IMR-90 (cell line): ENCODE data around the gene EEF1E1. TPM values are rescaled to one million over a fixed set of nuclear protein-coding genes. Genes with fewer than 3 reads are reported as not detected.

Source experiments
- ATAC-seq: fragments of 200-7000 bp; cut with Tn5 transposase; 2 replicates; pipeline ENCODE4 v1.9.1; 2020; ENCODE audit warnings: low read depth, mild to moderate bottlenecking, moderate library complexity
- BruUV-seq: library from RNA; stranded (reverse); fragments of 400-500 nt; replicated peaks from 2 replicates; lab custom pipeline; 2021; lab: Mats Ljungman, UMichigan
- CTCF ChIA-PET: fragments of 300-600 bp; formaldehyde crosslinking; extraction: SDS; loops from one replicate; lab custom pipeline; 2021; ENCODE audit warnings: antibody characterized with exemption; lab: Yijun Ruan, JAX
- POLR2A ChIA-PET: fragments of 300-600 bp; sonication (Branson Sonifier 250); formaldehyde crosslinking; loops from one replicate; lab custom pipeline; 2022; ENCODE audit warnings: antibody characterized with exemption; ENCODE audit not compliant: unreplicated experiment; lab: Charles Lee
- DNase-seq: peaks from one replicate; pipeline ENCODE4 v3.0.0; 2013
- H2AFZ ChIP-seq: replicated peaks from 2 replicates; pipeline ENCODE3; 2013; ENCODE audit warnings: low read length, mild to moderate bottlenecking; ENCODE audit not compliant: poor library complexity
- H2AK5ac ChIP-seq: 2 replicates; pipeline ENCODE4 v1.6.1; 2013; ENCODE audit warnings: low read depth, low read length, inconsistent platforms
- H2AK9ac ChIP-seq: replicated peaks from 2 replicates; pipeline ENCODE3; 2013; ENCODE audit warnings: mild to moderate bottlenecking, low read depth, low read length, moderate library complexity; ENCODE audit not compliant: poor library complexity
- H2BK120ac ChIP-seq: 2 replicates; pipeline ENCODE4 v1.6.1; 2013; ENCODE audit warnings: low read depth, low read length, inconsistent platforms
- H2BK15ac ChIP-seq: 3 replicates; pipeline ENCODE4 v1.6.1; 2013; ENCODE audit warnings: low read depth, low read length, inconsistent platforms
- H2BK20ac ChIP-seq: 2 replicates; pipeline ENCODE4 v1.6.1; 2013; ENCODE audit warnings: low read depth, mild to moderate bottlenecking, inconsistent platforms, low read length, moderate library complexity
- H2BK5ac ChIP-seq: 2 replicates; pipeline ENCODE4 v1.6.1; 2013; ENCODE audit warnings: mild to moderate bottlenecking, low read depth, low read length, inconsistent platforms; ENCODE audit not compliant: poor library complexity, severe bottlenecking
- H3K14ac ChIP-seq: replicated peaks from 2 replicates; pipeline ENCODE4 v1.6.1; 2013; ENCODE audit warnings: low read depth, low read length, inconsistent platforms
- H3K18ac ChIP-seq: 2 replicates; pipeline ENCODE4 v1.6.1; 2013; ENCODE audit warnings: low read depth, low read length, control low read depth
- H3K23ac ChIP-seq: 2 replicates; pipeline ENCODE4 v1.6.1; 2013; ENCODE audit warnings: low read depth, low read length, inconsistent platforms
- H3K27ac ChIP-seq: 2 replicates; pipeline ENCODE4 v1.5.1; 2013; ENCODE audit warnings: mild to moderate bottlenecking, control low read depth, low read length; ENCODE audit not compliant: insufficient read depth
- H3K27me3 ChIP-seq: 2 replicates; pipeline ENCODE4 v1.6.1; 2013; ENCODE audit warnings: low read length; ENCODE audit not compliant: control insufficient read depth, insufficient read depth
- H3K36me3 ChIP-seq: 2 replicates; pipeline ENCODE4 v1.6.1; 2013; ENCODE audit warnings: low read length, mixed read lengths; ENCODE audit not compliant: control insufficient read depth, insufficient read depth
- H3K4ac ChIP-seq: 2 replicates; pipeline ENCODE4 v1.6.1; 2013; ENCODE audit warnings: low read depth, low read length, inconsistent platforms
- H3K4me1 ChIP-seq: 2 replicates; pipeline ENCODE4 v1.6.1; 2013; ENCODE audit warnings: low read length, mixed read lengths; ENCODE audit not compliant: control insufficient read depth, insufficient read depth
- H3K4me2 ChIP-seq: 2 replicates; pipeline ENCODE4 v1.6.1; 2013; ENCODE audit warnings: low read depth, mild to moderate bottlenecking, control low read depth, low read length, moderate library complexity
- H3K4me3 ChIP-seq: 2 replicates; pipeline ENCODE4 v1.5.1; 2013; ENCODE audit warnings: low read depth, mild to moderate bottlenecking, control low read depth, low read length, moderate library complexity; ENCODE audit not compliant: insufficient read depth
- H3K56ac ChIP-seq: 2 replicates; pipeline ENCODE4 v1.6.1; 2013; ENCODE audit warnings: low read length, inconsistent platforms; ENCODE audit not compliant: insufficient read depth; ENCODE audit errors: extremely low read depth
- H3K79me1 ChIP-seq, 2 experiments: 2 replicates each; pipeline ENCODE4 v1.6.1; 2013; ENCODE audit warnings: low read length in 2 of 2, inconsistent platforms in 1 of 2, low read depth in 1 of 2
- H3K9ac ChIP-seq: 2 replicates; pipeline ENCODE4 v1.6.1; 2013; ENCODE audit warnings: low read depth, low read length, control low read depth
- H3K9me1 ChIP-seq: 2 replicates; pipeline ENCODE4 v1.6.1; 2013; ENCODE audit warnings: low read length, inconsistent platforms; ENCODE audit not compliant: insufficient read depth
- H3K9me3 ChIP-seq: 2 replicates; pipeline ENCODE4 v1.6.1; 2013; ENCODE audit warnings: low read length; ENCODE audit not compliant: control insufficient read depth, insufficient read depth
- H4K20me1 ChIP-seq: 2 replicates; pipeline ENCODE4 v1.6.1; 2013; ENCODE audit warnings: low read length, inconsistent platforms; ENCODE audit not compliant: insufficient read depth
- H4K5ac ChIP-seq: 2 replicates; pipeline ENCODE4 v1.6.1; 2013; ENCODE audit warnings: mild to moderate bottlenecking, low read depth, low read length, control low read depth
- H4K8ac ChIP-seq, 2 experiments: 2 replicates each; pipeline ENCODE4 v1.6.1; 2013; ENCODE audit warnings: low read depth in 2 of 2, low read length in 2 of 2, control low read depth in 1 of 2, inconsistent platforms in 1 of 2
- H4K91ac ChIP-seq: 2 replicates; pipeline ENCODE4 v1.6.1; 2013; ENCODE audit warnings: low read depth, low read length, inconsistent platforms; ENCODE audit not compliant: insufficient read depth
- BHLHE40 ChIP-seq: fragments of 150-350 bp; IDR thresholded peaks from 2 replicates; pipeline ENCODE4 v1.6.1; 2016; ENCODE audit warnings: mild to moderate bottlenecking, low read depth, low read length
- CEBPB ChIP-seq: IDR thresholded peaks from 2 replicates; pipeline ENCODE4 v1.6.1; 2012; ENCODE audit warnings: low read depth, low read length, improper control_type of control experiment
- CHD1 ChIP-seq: IDR thresholded peaks from 2 replicates; pipeline ENCODE4 v1.6.1; 2012; ENCODE audit warnings: low read depth, low read length, improper control_type of control experiment
- FOS ChIP-seq: fragments of 150-350 bp; IDR thresholded peaks from 2 replicates; pipeline ENCODE4 v1.6.1; 2016; ENCODE audit warnings: low read depth, low read length
- MAFK ChIP-seq: IDR thresholded peaks from 2 replicates; pipeline ENCODE4 v1.6.1; 2012; ENCODE audit warnings: low read depth, low read length, improper control_type of control experiment
- NFE2L2 ChIP-seq: fragments of 150-350 bp; IDR thresholded peaks from 2 replicates; pipeline ENCODE4 v1.6.1; 2016; ENCODE audit warnings: low read depth, mild to moderate bottlenecking, low read length
- RAD21 ChIP-seq: IDR thresholded peaks from 2 replicates; pipeline ENCODE4 v1.6.1; 2012; ENCODE audit warnings: low read length, improper control_type of control experiment
- RCOR1 ChIP-seq: IDR thresholded peaks from 2 replicates; pipeline ENCODE4 v1.6.1; 2012; ENCODE audit warnings: mild to moderate bottlenecking, low read length, improper control_type of control experiment; ENCODE audit not compliant: insufficient replicate concordance
- RFX5 ChIP-seq: IDR thresholded peaks from 2 replicates; pipeline ENCODE4 v1.8.0; 2012; ENCODE audit warnings: low read depth, mild to moderate bottlenecking, low read length, moderate library complexity
- SMC3 ChIP-seq: fragments of 150-350 bp; IDR thresholded peaks from 2 replicates; pipeline ENCODE4 v1.6.1; 2016; ENCODE audit warnings: low read depth, mild to moderate bottlenecking, antibody characterized with exemption, low read length, moderate library complexity
- USF2 ChIP-seq: fragments of 150-350 bp; IDR thresholded peaks from 2 replicates; pipeline ENCODE4 v1.6.1; 2017; ENCODE audit warnings: mild to moderate bottlenecking, antibody characterized with exemption, low read length, low read depth
- WGBS, 2 experiments: methylation state at CpG; one replicate each; pipeline versions ENCODE4 v1.1.5 to v1.1.7; 2013; ENCODE audit warnings: missing lambda C conversion rate in 2 of 2; ENCODE audit not compliant: insufficient read length in 1 of 2; ENCODE audit errors: extremely low coverage in 2 of 2; 5-methylcytosine and 5-hydroxymethylcytosine counted together
- dilution Hi-C: fragments of 300-500 bp; cut with HindIII; formaldehyde crosslinking; loops from one replicate; pipeline ENCODE4 v1.14.3; 2018; ENCODE audit warnings: low sequenced_read_pairs; ENCODE audit not compliant: unreplicated experiment
- in situ Hi-C: fragments of 300-500 bp; cut with MboI; formaldehyde crosslinking; loops from 3 replicates; pipeline ENCODE4 v1.14.3; 2019; ENCODE audit warnings: low sequenced_read_pairs, inconsistent platforms, mixed read lengths
- intact Hi-C: fragments of 100-400 bp; cut with micrococcal nuclease; formaldehyde crosslinking; loops from 2 replicates; pipeline ENCODE4 v1.10.0; 2022
- polyA plus RNA-seq, 3 experiments: library from polyadenylated mRNA; depleted of rRNA; stranded (reverse); fragments of >200 nt; gene quantifications; 2 replicates each; pipeline ENCODE4 v1.2.3, GENCODE V29; 2012; ENCODE audit warnings: low replicate concordance in 1 of 3
- total RNA-seq: library from RNA; depleted of rRNA; stranded (reverse); fragments of >200 nt; gene quantifications from 2 replicates; pipeline ENCODE4 v1.2.3, GENCODE V29; 2012
- TF ChIP-seq, protein P1 (sequence below): fragments of 150-350 bp; IDR thresholded peaks from 2 replicates; pipeline ENCODE4 v1.6.1; 2016; ENCODE audit warnings: low read depth, mild to moderate bottlenecking, low read length, moderate library complexity, borderline replicate concordance
- TF ChIP-seq, protein P2 (sequence below): conservative IDR thresholded peaks from 2 replicates; pipeline ENCODE4 v1.5.1; 2012; ENCODE audit warnings: mild to moderate bottlenecking, low read depth, low read length, improper control_type of control experiment

The EEF1E1 gene
- total and polyA plus RNA-seq, 2 of the 4 experiments (the other 2 are of a cell fraction) = 65.8 to 68.6 TPM

DNA sequence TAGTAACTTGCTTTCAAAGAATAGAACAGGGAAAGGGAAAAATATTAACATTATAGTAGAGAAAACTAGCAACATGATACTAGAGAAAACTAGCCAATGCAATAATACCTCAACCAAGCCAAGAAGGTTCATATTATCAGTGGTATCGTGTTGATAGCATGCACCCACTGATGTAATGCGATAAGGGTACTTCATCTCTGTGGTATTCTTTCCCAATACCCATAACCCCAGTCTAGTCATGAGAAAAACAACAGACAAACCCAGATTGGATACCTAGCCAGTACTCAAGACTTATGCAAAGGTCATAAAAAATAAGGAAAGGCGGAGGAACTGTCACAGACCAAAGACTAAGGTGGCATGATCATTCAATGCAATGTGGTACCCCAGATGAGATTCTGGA, 59.1 kb downstream of the EEF1E1 start:
- H3K9me1 ChIP-seq = no peaks in the 10 kb centered on the region
- no peak overlapping the region for H2AFZ ChIP-seq
- no peaks in the 10 kb centered on the region for H3K4me1 ChIP-seq
- no peak overlapping the region for H3K4me2 ChIP-seq
- dilution Hi-C loops = no loop called here
- ChIA-PET POLR2A (no interaction called here), CTCF (no interaction called here)
- H2BK5ac ChIP-seq = no peak overlapping the region
- H4K5ac ChIP-seq = no peak overlapping the region
- H3K56ac ChIP-seq = no peak overlapping the region
- H3K9ac ChIP-seq = no peak overlapping the region
- no peak overlapping the region for H3K14ac ChIP-seq
- no peak overlapping the region for H2BK120ac ChIP-seq
- no peaks in the 10 kb centered on the region for H3K27me3 ChIP-seq
- H4K20me1 ChIP-seq = no peaks in the 10 kb centered on the region
- in situ Hi-C loops = no loop called here
- no peak overlapping the region for H2AK5ac ChIP-seq
- no peaks in the 10 kb centered on the region for H3K79me1 ChIP-seq
- no TSS peak for BruUV-seq
- H3K36me3 ChIP-seq = peaks cover 3% of the 10 kb centered on the region; the same call in 1 of the 2 replicates
- no peak overlapping the region for H4K91ac ChIP-seq
- WGBS, 2 experiments = no CpG with 5 or more reads among the region's 3 CpGs
- no peak overlapping the region for H3K4me3 ChIP-seq
- no peak for TF ChIP-seq USF2
- TF ChIP-seq FOS = no peak
- TF ChIP-seq CEBPB = no peak
- TF ChIP-seq, protein P1, sequence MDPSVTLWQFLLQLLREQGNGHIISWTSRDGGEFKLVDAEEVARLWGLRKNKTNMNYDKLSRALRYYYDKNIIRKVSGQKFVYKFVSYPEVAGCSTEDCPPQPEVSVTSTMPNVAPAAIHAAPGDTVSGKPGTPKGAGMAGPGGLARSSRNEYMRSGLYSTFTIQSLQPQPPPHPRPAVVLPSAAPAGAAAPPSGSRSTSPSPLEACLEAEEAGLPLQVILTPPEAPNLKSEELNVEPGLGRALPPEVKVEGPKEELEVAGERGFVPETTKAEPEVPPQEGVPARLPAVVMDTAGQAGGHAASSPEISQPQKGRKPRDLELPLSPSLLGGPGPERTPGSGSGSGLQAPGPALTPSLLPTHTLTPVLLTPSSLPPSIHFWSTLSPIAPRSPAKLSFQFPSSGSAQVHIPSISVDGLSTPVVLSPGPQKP = no peak
- TF ChIP-seq RFX5 = no peak
- TF ChIP-seq RAD21 = no peak
- no peak for TF ChIP-seq CHD1
- TF ChIP-seq SMC3 = no peak
- TF ChIP-seq RCOR1 = no peak
- TF ChIP-seq BHLHE40 = no peak
- no peak for TF ChIP-seq MAFK
- no peak for TF ChIP-seq NFE2L2
- TF ChIP-seq, protein P2, sequence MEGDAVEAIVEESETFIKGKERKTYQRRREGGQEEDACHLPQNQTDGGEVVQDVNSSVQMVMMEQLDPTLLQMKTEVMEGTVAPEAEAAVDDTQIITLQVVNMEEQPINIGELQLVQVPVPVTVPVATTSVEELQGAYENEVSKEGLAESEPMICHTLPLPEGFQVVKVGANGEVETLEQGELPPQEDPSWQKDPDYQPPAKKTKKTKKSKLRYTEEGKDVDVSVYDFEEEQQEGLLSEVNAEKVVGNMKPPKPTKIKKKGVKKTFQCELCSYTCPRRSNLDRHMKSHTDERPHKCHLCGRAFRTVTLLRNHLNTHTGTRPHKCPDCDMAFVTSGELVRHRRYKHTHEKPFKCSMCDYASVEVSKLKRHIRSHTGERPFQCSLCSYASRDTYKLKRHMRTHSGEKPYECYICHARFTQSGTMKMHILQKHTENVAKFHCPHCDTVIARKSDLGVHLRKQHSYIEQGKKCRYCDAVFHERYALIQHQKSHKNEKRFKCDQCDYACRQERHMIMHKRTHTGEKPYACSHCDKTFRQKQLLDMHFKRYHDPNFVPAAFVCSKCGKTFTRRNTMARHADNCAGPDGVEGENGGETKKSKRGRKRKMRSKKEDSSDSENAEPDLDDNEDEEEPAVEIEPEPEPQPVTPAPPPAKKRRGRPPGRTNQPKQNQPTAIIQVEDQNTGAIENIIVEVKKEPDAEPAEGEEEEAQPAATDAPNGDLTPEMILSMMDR = no peak
- no peak overlapping the region for H3K27ac ChIP-seq
- no peak overlapping the region for H4K8ac ChIP-seq
- intact Hi-C loops = no loop called here
- no peak overlapping the region for H3K18ac ChIP-seq
- DNase-seq (peak; percentile 31), ATAC-seq (no peak)
- no peak overlapping the region for H3K23ac ChIP-seq
- no peak overlapping the region for H2BK15ac ChIP-seq
- no peak overlapping the region for H2BK20ac ChIP-seq
- H3K9me3 ChIP-seq = no peaks in the 10 kb centered on the region
- H2AK9ac ChIP-seq = no peak overlapping the region
- no peak overlapping the region for H3K4ac ChIP-seq
